ENCODE data around the gene CCL4. TPM values are rescaled to one million over a fixed set of nuclear protein-coding genes. Genes with fewer than 3 reads are reported as not detected.
"Not testable (repeated sequence)": the region's sequence is repeated elsewhere in the genome, so short reads cannot be mapped to it uniquely, and the experiment has no call there.

CCL4 gene
- total RNA-seq, 3 donors from 2014 or later (not counting 1 experiment from before 2014, with no cell fraction given): 360 to 532 (median 476) TPM

GRCh38 chr17:36117505-36118382, 14.1 kb downstream of the CCL4 start:
- DNase-seq (no peak), ATAC-seq (no peak)
- H3K36me3 ChIP-seq (ENCODE audit: control insufficient read depth, insufficient read depth, low read length): no peaks in the 10 kb centered on the region
- H3K36me3 Mint-ChIP-seq: no peaks in the 10 kb centered on the region
- no peak overlapping the region for H3K4me3 ChIP-seq (ENCODE audit: low read length)
- TF ChIP-seq CTCF (IDR thresholded peaks at IDR 0.05): no peak
- H3K4me1 ChIP-seq (ENCODE audit: control insufficient read depth, insufficient read depth, low read length): peaks cover 8% of the 10 kb centered on the region
- no peaks in the 10 kb centered on the region for H3K27me3 Mint-ChIP-seq (ENCODE audit: low read depth in 2 of 2)
- 57% methylated on average over 5 of the region's 5 CpGs for WGBS (ENCODE audit: insufficient coverage)
- H3K27me3 ChIP-seq (ENCODE audit: control insufficient read depth, insufficient read depth, low read length): no peaks in the 10 kb centered on the region
- H3K9me3 ChIP-seq (ENCODE audit: control insufficient read depth, insufficient read depth, low read length): no peaks in the 10 kb centered on the region
- peaks cover 38 to 84% of the 10 kb centered on the region in 2 donors for H3K4me1 Mint-ChIP-seq
- H3K4me3 Mint-ChIP-seq: no peak overlapping the region
- H3K27ac Mint-ChIP-seq: peak overlapping the region; percentile 32 to 78
- no peak overlapping the region for H3K27ac ChIP-seq (ENCODE audit: low read length)
- peaks cover 0 to 2% of the 10 kb centered on the region in 2 donors for H3K9me3 Mint-ChIP-seq
- intact Hi-C loops (cut with micrococcal nuclease): no loop called here

DNA sequence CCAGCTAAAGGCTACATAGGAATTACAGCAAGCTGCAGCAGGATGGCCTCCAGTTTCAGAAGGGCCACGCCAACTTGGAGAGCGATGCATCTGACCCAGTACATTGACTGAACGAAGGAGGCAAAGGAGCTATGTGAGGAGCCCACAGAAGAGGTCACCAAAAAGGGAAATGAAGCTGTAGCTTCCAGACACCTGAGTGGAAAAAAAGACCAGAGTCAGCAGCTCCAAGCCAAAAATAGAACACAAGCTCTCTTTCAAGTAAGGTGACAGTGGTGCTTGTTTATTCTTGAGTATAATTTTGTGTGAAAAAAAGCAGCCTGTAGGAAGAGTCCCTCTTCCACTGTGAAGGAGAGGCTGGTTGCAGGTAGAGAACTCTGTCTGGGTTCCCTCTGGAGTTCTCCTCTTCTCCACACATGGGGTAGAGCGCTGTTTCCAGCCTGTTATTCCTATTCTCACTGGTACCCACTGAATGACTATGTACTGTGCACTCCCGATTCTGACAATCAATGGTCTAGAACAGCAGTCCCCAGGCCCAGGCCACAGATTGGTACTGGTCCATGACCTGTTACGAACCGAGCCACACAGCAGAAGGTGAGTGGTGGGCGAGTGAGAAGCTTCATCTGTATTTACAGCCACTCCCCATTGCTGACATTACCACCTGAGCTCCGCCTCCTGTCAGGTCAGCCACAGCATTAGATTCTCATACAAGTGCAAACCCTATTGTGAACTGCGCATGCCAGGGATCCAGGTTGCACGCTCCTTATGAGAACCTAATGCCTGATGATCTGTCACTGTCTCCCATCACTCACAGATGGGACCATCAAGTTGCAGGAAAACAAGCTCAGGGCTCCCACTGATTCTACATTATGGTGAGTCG, 15.1 kb downstream of the CCL4 start:
- Histone ChIP-seq H3K36me3 (ENCODE audit: control insufficient read depth, insufficient read depth, low read length) (no peaks in the 10 kb centered on the region), H3K27ac (ENCODE audit: low read length) (no peak overlapping the region), H3K4me3 (ENCODE audit: low read length) (no peak overlapping the region), H3K27me3 (ENCODE audit: control insufficient read depth, insufficient read depth, low read length) (no peaks in the 10 kb centered on the region), H3K4me1 (ENCODE audit: control insufficient read depth, insufficient read depth, low read length) (peaks cover 8% of the 10 kb centered on the region), H3K9me3 (ENCODE audit: control insufficient read depth, insufficient read depth, low read length) (no peaks in the 10 kb centered on the region)
- Mint-ChIP-seq H3K27ac (peak overlapping the region; percentile 32 to 78), H3K4me3 (peak overlapping the region; percentile 4), H3K4me1 (peaks cover 37 to 78% of the 10 kb centered on the region in 2 donors), H3K27me3 (ENCODE audit: low read depth in 2 of 2) (no peaks in the 10 kb centered on the region), H3K36me3 (no peaks in the 10 kb centered on the region), H3K9me3 (peaks cover 0 to 2% of the 10 kb centered on the region in 2 donors)
- DNase-seq: no peak
- intact Hi-C loops (cut with micrococcal nuclease): no loop called here
- 82% methylated on average over 11 of the region's 12 CpGs for WGBS (ENCODE audit: insufficient coverage)
- ATAC-seq: peak; percentile 43 to 61 (median 60)
- TF ChIP-seq CTCF (IDR thresholded peaks at IDR 0.05): no peak

DNA sequence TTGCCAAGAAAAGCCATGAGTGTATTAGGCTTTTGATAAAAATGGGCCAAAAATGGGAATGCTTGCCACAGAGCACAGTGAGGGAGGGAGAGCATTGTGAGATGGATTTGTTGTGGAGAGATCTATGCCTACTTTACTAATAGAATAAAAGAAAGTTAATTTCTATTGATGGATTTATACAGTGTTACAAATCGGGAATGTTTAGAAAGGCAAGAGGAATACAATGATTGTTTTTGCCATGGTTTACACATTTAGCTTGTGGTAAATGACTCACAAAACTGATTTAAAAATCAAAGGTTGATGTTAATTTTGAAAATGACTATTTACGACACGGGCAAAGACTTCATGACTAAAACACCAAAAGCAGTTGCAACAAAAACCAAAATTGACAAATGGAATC, 16.6 kb downstream of the CCL4 start:
- ATAC-seq (no peak), DNase-seq (no peak)
- intact Hi-C loops (cut with micrococcal nuclease): no loop called here
- no peak for TF ChIP-seq CTCF (IDR thresholded peaks at IDR 0.05)
- Histone ChIP-seq H3K4me1 (ENCODE audit: control insufficient read depth, insufficient read depth, low read length) (peaks cover 8% of the 10 kb centered on the region), H3K4me3 (ENCODE audit: low read length) (no peak overlapping the region), H3K36me3 (ENCODE audit: control insufficient read depth, insufficient read depth, low read length) (no peaks in the 10 kb centered on the region), H3K27me3 (ENCODE audit: control insufficient read depth, insufficient read depth, low read length) (no peaks in the 10 kb centered on the region), H3K9me3 (ENCODE audit: control insufficient read depth, insufficient read depth, low read length) (peaks cover 5% of the 10 kb centered on the region), H3K27ac (ENCODE audit: low read length) (no peak overlapping the region)
- Mint-ChIP-seq H3K27ac (peak overlapping the region in 1 of 2 donors; percentile 6), H3K4me1 (peaks cover 37 to 66% of the 10 kb centered on the region in 2 donors), H3K9me3 (no peaks in the 10 kb centered on the region), H3K27me3 (ENCODE audit: low read depth in 2 of 2) (no peaks in the 10 kb centered on the region), H3K36me3 (no peaks in the 10 kb centered on the region), H3K4me3 (peak overlapping the region; percentile 57)
- WGBS (ENCODE audit: insufficient coverage): 100% methylated on average over 1 of the region's 3 CpGs

DNA sequence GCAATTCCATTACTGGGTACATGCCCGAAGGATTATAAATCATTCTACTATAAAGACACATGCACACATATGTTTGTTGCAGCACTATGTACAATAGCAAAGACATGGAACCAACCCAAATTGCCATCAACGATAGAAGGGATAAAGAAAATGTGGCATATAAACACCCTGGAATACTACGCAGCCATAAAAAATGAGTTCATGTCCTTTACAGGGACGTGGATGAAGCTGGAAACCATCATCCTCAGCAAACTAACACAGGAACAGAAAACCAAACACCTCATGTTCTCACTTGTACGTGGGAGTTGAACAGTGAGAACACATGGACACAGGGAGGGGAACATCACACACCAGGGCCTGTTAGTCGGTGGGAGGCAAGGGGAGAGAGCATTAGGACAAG, 17.5 kb downstream of the CCL4 start:
- H3K4me1 Mint-ChIP-seq: peaks cover 45 to 65% of the 10 kb centered on the region in 2 donors
- H3K27ac Mint-ChIP-seq: peak overlapping the region in 1 of 2 donors; percentile 6

More for the DNA sequence above, 17.5 kb downstream of the CCL4 start:
- H3K27me3 ChIP-seq (ENCODE audit: control insufficient read depth, insufficient read depth, low read length); DNase-seq; H3K36me3 ChIP-seq (ENCODE audit: control insufficient read depth, insufficient read depth, low read length); ATAC-seq; H3K9me3 Mint-ChIP-seq; intact Hi-C loops (cut with micrococcal nuclease); H3K4me3 ChIP-seq (ENCODE audit: low read length); H3K27ac ChIP-seq (ENCODE audit: low read length); H3K4me3 Mint-ChIP-seq; H3K36me3 Mint-ChIP-seq; H3K27me3 Mint-ChIP-seq (ENCODE audit: low read depth in 2 of 2); H3K4me1 ChIP-seq (ENCODE audit: control insufficient read depth, insufficient read depth, low read length): not testable (repeated sequence)
- peaks cover 14% of the 10 kb centered on the region for H3K9me3 ChIP-seq (ENCODE audit: control insufficient read depth, insufficient read depth, low read length)
- WGBS (ENCODE audit: insufficient coverage): 80% methylated on average over 6 of the region's 6 CpGs
